Naive thymus-derived CD8-positive, alpha-beta T cell (primary cell): Measurements from ENCODE around the gene MTMR6. TPM values are rescaled to one million over a fixed set of nuclear protein-coding genes. Genes with fewer than 3 reads are reported as not detected.

Source experiments
- ATAC-seq, 2 donors: fragments of 150-1000 bp; cut with Tn5 transposase in 1 of 2; sonication (Bioruptor Pico), chemical (Tn5 transposase) in 1 of 2; 1 replicate in 1 of 2; 2 replicates in 1 of 2; pipeline ENCODE4 v1.10.0; 2021; ENCODE audit warnings: mild to moderate bottlenecking in 2 of 2, moderate library complexity in 2 of 2
- POLR2A ChIA-PET: fragments of 350-600 bp; sonication (Branson Sonifier 250); formaldehyde crosslinking; loops from one replicate; lab custom pipeline; 2021; ENCODE audit warnings: antibody characterized with exemption; lab: Charles Lee
- DNase-seq, 10 donors: peaks; one replicate each; pipeline versions ENCODE4 v3.0.0 to v3.0.0-alpha.2; 2020 to 2022
- H3K27ac Mint-ChIP-seq, 10 donors: one replicate each; pipeline ENCODE4 v1.8.0; 2020 to 2022; ENCODE audit warnings: mild to moderate bottlenecking in 10 of 10, mixed read lengths in 10 of 10, moderate library complexity in 4 of 10, inconsistent platforms in 1 of 10
- H3K27me3 Mint-ChIP-seq, 5 donors: one replicate each; pipeline ENCODE4 v1.8.0; 2021 to 2022; ENCODE audit warnings: mixed read lengths in 5 of 5
- H3K36me3 Mint-ChIP-seq, 3 donors: one replicate each; pipeline ENCODE4 v1.8.0; 2020 to 2022; ENCODE audit warnings: mixed read lengths in 3 of 3, mild to moderate bottlenecking in 2 of 3, inconsistent platforms in 1 of 3
- H3K4me1 Mint-ChIP-seq, 4 donors: one replicate each; pipeline ENCODE4 v1.8.0; 2021 to 2022; ENCODE audit warnings: mixed read lengths in 4 of 4
- H3K4me3 Mint-ChIP-seq, 10 donors: one replicate each; pipeline ENCODE4 v1.8.0; 2020 to 2022; ENCODE audit warnings: mild to moderate bottlenecking in 10 of 10, mixed read lengths in 10 of 10, moderate library complexity in 6 of 10, inconsistent platforms in 1 of 10
- H3K9me3 Mint-ChIP-seq, 9 donors: one replicate each; pipeline ENCODE4 v1.8.0; 2020 to 2022; ENCODE audit warnings: mixed read lengths in 9 of 9, mild to moderate bottlenecking in 3 of 9, inconsistent platforms in 1 of 9, moderate library complexity in 1 of 9
- polyA plus RNA-seq, 3 donors: library from polyadenylated mRNA; unstranded; fragments of 300-500 nt; fragmentation: Illumina TruSeq; gene quantifications; one replicate each; pipeline ENCODE4 v1.2.3, GENCODE V29; 2021
- total RNA-seq, 8 experiments: library from RNA in 2 of 8; stranded (reverse) in 2 of 8; gene quantifications; one replicate each; pipeline ENCODE4 v1.2.3 and lab custom pipeline; 2021 to 2026

The MTMR6 gene
- total and polyA plus RNA-seq, 5 experiments from 2014 or later, result 15.0 to 19.7 (median 15.3) TPM

- H3K4me1 Mint-ChIP-seq, result peaks cover 0 to 13% (median 5%) of the 10 kb centered on the region in 4 donors
- DNase-seq, result no peak
- ATAC-seq, result no peak
- H3K4me3 Mint-ChIP-seq, result no peak overlapping the region
- peaks cover 0 to 2% (median 0%) of the 10 kb centered on the region in 9 donors for H3K9me3 Mint-ChIP-seq
- H3K27ac Mint-ChIP-seq, result peak overlapping the region in 1 of 10 donors; percentile 4
- H3K27me3 Mint-ChIP-seq, result peaks cover 4 to 12% (median 9%) of the 10 kb centered on the region in 5 donors
- H3K36me3 Mint-ChIP-seq, result peaks cover 0 to 6% (median 0%) of the 10 kb centered on the region in 3 donors
- POLR2A ChIA-PET, result no interaction called here
Observed at GRCh38 chr13:25233861-25234260, 53.4 kb downstream of the MTMR6 start.

GRCh38 chr13:25232937-25233515, 54.3 kb downstream of the MTMR6 start:
- DNase-seq, result peak in 1 of 10 donors; percentile 8
- H3K4me3 Mint-ChIP-seq, result no peak overlapping the region
- peaks cover 4 to 14% (median 11%) of the 10 kb centered on the region in 5 donors for H3K27me3 Mint-ChIP-seq
- POLR2A ChIA-PET, result no interaction called here
- peak overlapping the region in 2 of 10 donors; percentile 3 to 4 for H3K27ac Mint-ChIP-seq
- ATAC-seq, result no peak
- H3K4me1 Mint-ChIP-seq, result peaks cover 0 to 13% (median 5%) of the 10 kb centered on the region in 4 donors
- peaks cover 0 to 2% (median 0%) of the 10 kb centered on the region in 9 donors for H3K9me3 Mint-ChIP-seq
- peaks cover 0 to 7% (median 6%) of the 10 kb centered on the region in 3 donors for H3K36me3 Mint-ChIP-seq

- Mint-ChIP-seq H3K27me3 (peaks cover 4 to 20% (median 16%) of the 10 kb centered on the region in 5 donors), H3K9me3 (peaks cover 0 to 1% (median 0%) of the 10 kb centered on the region in 9 donors), H3K4me1 (peaks cover 0 to 7% (median 4%) of the 10 kb centered on the region in 4 donors), H3K36me3 (peaks cover 1 to 12% (median 6%) of the 10 kb centered on the region in 3 donors), H3K4me3 (no peak overlapping the region), H3K27ac (no peak overlapping the region)
- no peak for ATAC-seq
- POLR2A ChIA-PET, result no interaction called here
- no peak for DNase-seq
Observed at GRCh38 chr13:25231517-25231916, 55.8 kb downstream of the MTMR6 start.

GRCh38 chr13:25227690-25228089, 59.6 kb downstream of the MTMR6 start:
- ATAC-seq, result no peak
- Mint-ChIP-seq H3K27ac (no peak overlapping the region), H3K27me3 (peaks cover 9 to 42% (median 27%) of the 10 kb centered on the region in 5 donors), H3K4me3 (no peak overlapping the region), H3K9me3 (no peaks in the 10 kb centered on the region), H3K4me1 (peaks cover 0 to 1% (median 0%) of the 10 kb centered on the region in 4 donors), H3K36me3 (peaks cover 1 to 12% (median 3%) of the 10 kb centered on the region in 3 donors)
- no peak for DNase-seq
- POLR2A ChIA-PET, result no interaction called here

GRCh38 chr13:25225970-25226369, 61.3 kb downstream of the MTMR6 start:
- no peak for ATAC-seq
- Mint-ChIP-seq H3K4me1 (peaks cover 0 to 1% (median 0%) of the 10 kb centered on the region in 4 donors), H3K4me3 (no peak overlapping the region)

GRCh38 chr13:25224151-25224550, 63.1 kb downstream of the MTMR6 start:
- ATAC-seq, result no peak

More at GRCh38 chr13:25225970-25226369, 61.3 kb downstream of the MTMR6 start:
- peaks cover 1 to 12% (median 3%) of the 10 kb centered on the region in 3 donors for H3K36me3 Mint-ChIP-seq
- POLR2A ChIA-PET, result no interaction called here
- no peak overlapping the region for H3K27ac Mint-ChIP-seq
- H3K9me3 Mint-ChIP-seq, result no peaks in the 10 kb centered on the region
- no peak for DNase-seq
- H3K27me3 Mint-ChIP-seq, result peaks cover 11 to 47% (median 30%) of the 10 kb centered on the region in 5 donors

GRCh38 chr13:25222740-25223139, 64.5 kb downstream of the MTMR6 start:
- Mint-ChIP-seq H3K27ac (no peak overlapping the region), H3K27me3 (peaks cover 11 to 33% (median 19%) of the 10 kb centered on the region in 5 donors), H3K4me3 (no peak overlapping the region), H3K9me3 (no peaks in the 10 kb centered on the region), H3K36me3 (peaks cover 0 to 2% (median 1%) of the 10 kb centered on the region in 3 donors), H3K4me1 (peaks cover 0 to 1% (median 0%) of the 10 kb centered on the region in 4 donors)
- DNase-seq (no peak), ATAC-seq (no peak)
- POLR2A ChIA-PET, result no interaction called here

More at GRCh38 chr13:25224151-25224550, 63.1 kb downstream of the MTMR6 start:
- Mint-ChIP-seq H3K4me3 (no peak overlapping the region), H3K4me1 (peaks cover 0 to 1% (median 0%) of the 10 kb centered on the region in 4 donors), H3K9me3 (no peaks in the 10 kb centered on the region), H3K27me3 (peaks cover 10 to 38% (median 24%) of the 10 kb centered on the region in 5 donors), H3K27ac (no peak overlapping the region), H3K36me3 (peaks cover 0 to 12% (median 1%) of the 10 kb centered on the region in 3 donors)
- POLR2A ChIA-PET, result no interaction called here
- no peak for DNase-seq

GRCh38 chr13:25218019-25218418, 69.3 kb downstream of the MTMR6 start:
- Mint-ChIP-seq H3K4me1 (no peaks in the 10 kb centered on the region), H3K36me3 (no peaks in the 10 kb centered on the region), H3K27me3 (peaks cover 6 to 29% (median 8%) of the 10 kb centered on the region in 5 donors), H3K4me3 (no peak overlapping the region), H3K9me3 (no peaks in the 10 kb centered on the region), H3K27ac (no peak overlapping the region)
- no peak for DNase-seq
- POLR2A ChIA-PET, result no interaction called here
- no peak for ATAC-seq

GRCh38 chr13:25217023-25217885, 70.0 kb downstream of the MTMR6 start:
- H3K4me1 Mint-ChIP-seq, result no peaks in the 10 kb centered on the region
- ATAC-seq, result no peak
- H3K27me3 Mint-ChIP-seq, result peaks cover 0 to 23% (median 2%) of the 10 kb centered on the region in 5 donors
- no peaks in the 10 kb centered on the region for H3K36me3 Mint-ChIP-seq
- no peak for DNase-seq
- POLR2A ChIA-PET, result no interaction called here
- H3K4me3 Mint-ChIP-seq, result no peak overlapping the region
- H3K9me3 Mint-ChIP-seq, result no peaks in the 10 kb centered on the region
- no peak overlapping the region for H3K27ac Mint-ChIP-seq

GRCh38 chr13:25215253-25215575, 72.1 kb downstream of the MTMR6 start:
- Mint-ChIP-seq H3K4me1 (no peaks in the 10 kb centered on the region), H3K36me3 (no peaks in the 10 kb centered on the region), H3K4me3 (no peak overlapping the region), H3K27me3 (peaks cover 0 to 17% (median 2%) of the 10 kb centered on the region in 5 donors), H3K27ac (no peak overlapping the region), H3K9me3 (no peaks in the 10 kb centered on the region)
- ATAC-seq (no peak), DNase-seq (no peak)
- POLR2A ChIA-PET, result no interaction called here

- H3K4me1 Mint-ChIP-seq, result no peaks in the 10 kb centered on the region
- ATAC-seq, result no peak
Observed at GRCh38 chr13:25214491-25215252, 72.6 kb downstream of the MTMR6 start.

GRCh38 chr13:25213715-25214114, 73.6 kb downstream of the MTMR6 start:
- no peak overlapping the region for H3K4me3 Mint-ChIP-seq
- no peaks in the 10 kb centered on the region for H3K9me3 Mint-ChIP-seq
- ATAC-seq, result no peak
- H3K27me3 Mint-ChIP-seq, result peaks cover 0 to 11% (median 0%) of the 10 kb centered on the region in 5 donors
- no peak overlapping the region for H3K27ac Mint-ChIP-seq
- H3K4me1 Mint-ChIP-seq, result no peaks in the 10 kb centered on the region
- POLR2A ChIA-PET, result no interaction called here
- DNase-seq, result no peak
- no peaks in the 10 kb centered on the region for H3K36me3 Mint-ChIP-seq

More at GRCh38 chr13:25214491-25215252, 72.6 kb downstream of the MTMR6 start:
- Mint-ChIP-seq H3K27ac (no peak overlapping the region), H3K4me3 (no peak overlapping the region), H3K27me3 (peaks cover 0 to 17% (median 2%) of the 10 kb centered on the region in 5 donors), H3K36me3 (no peaks in the 10 kb centered on the region), H3K9me3 (no peaks in the 10 kb centered on the region)
- no peak for DNase-seq
- POLR2A ChIA-PET, result no interaction called here
